PC-9 (cell line): ENCODE measurements around the gene GAB4. TPM values are rescaled to one million over a fixed set of nuclear protein-coding genes. Genes with fewer than 3 reads are reported as not detected.

Source experiments
- BruUV-seq: library from RNA; stranded (reverse); fragments of 400-500 nt; replicated peaks from 2 replicates; lab custom pipeline; 2021; lab: Mats Ljungman, UMichigan
- CTCF ChIA-PET: fragments of 300-600 bp; sonication (Branson Sonifier 250); formaldehyde crosslinking; loops from one replicate; lab custom pipeline; 2022; ENCODE audit warnings: antibody characterized with exemption; lab: Charles Lee
- POLR2A ChIA-PET: fragments of 300-600 bp; sonication (Branson Sonifier 250); formaldehyde crosslinking; loops from one replicate; lab custom pipeline; 2022; ENCODE audit warnings: antibody characterized with exemption; ENCODE audit not compliant: unreplicated experiment; lab: Charles Lee
- DNase-seq, 2 experiments: peaks; one replicate each; pipeline versions ENCODE4 v3.0.0 to v3.0.0-alpha.2; 2015 to 2022; ENCODE audit warnings: mixed read lengths in 1 of 2
- H2AFZ ChIP-seq: fragments of 200-600 bp; sonication (generic); 2 replicates; pipeline ENCODE4 v1.8.1; 2017; ENCODE audit warnings: antibody characterized with exemption
- H3F3A ChIP-seq: fragments of 200-600 bp; sonication (generic); 2 replicates; pipeline ENCODE4 v1.8.1; 2017; ENCODE audit warnings: antibody characterized with exemption, mild to moderate bottlenecking, low read depth; ENCODE audit not compliant: insufficient read depth
- H3K27ac ChIP-seq: fragments of 200-600 bp; sonication (generic); 2 replicates; pipeline ENCODE4 v1.6.1; 2016; ENCODE audit warnings: mixed run types
- H3K27me3 ChIP-seq: fragments of 200-600 bp; sonication (generic); 2 replicates; pipeline ENCODE4 v1.6.1; 2016; ENCODE audit warnings: low read depth, mixed run types; ENCODE audit not compliant: insufficient read depth
- H3K36me3 ChIP-seq: fragments of 200-600 bp; sonication (generic); 2 replicates; pipeline ENCODE4 v1.6.1; 2016; ENCODE audit warnings: low read depth, mixed run types
- H3K4me1 ChIP-seq: fragments of 200-600 bp; sonication (generic); replicated peaks from 2 replicates; pipeline ENCODE4 v1.6.1; 2016; ENCODE audit warnings: mixed run types; ENCODE audit not compliant: insufficient read depth
- H3K4me2 ChIP-seq: fragments of 200-600 bp; sonication (generic); 2 replicates; pipeline ENCODE4 v1.6.1; 2017; ENCODE audit warnings: mixed run types
- H3K4me3 ChIP-seq: fragments of 200-600 bp; sonication (generic); 2 replicates; pipeline ENCODE4 v1.6.1; 2016; ENCODE audit warnings: mixed run types
- H3K79me2 ChIP-seq: fragments of 200-600 bp; sonication (generic); 2 replicates; pipeline ENCODE4 v1.6.1; 2017; ENCODE audit warnings: low read depth, mixed run types
- H3K9me2 ChIP-seq: fragments of 200-600 bp; sonication (generic); 2 replicates; pipeline ENCODE4 v1.8.1; 2017; ENCODE audit warnings: mild to moderate bottlenecking; ENCODE audit not compliant: insufficient read depth
- H3K9me3 ChIP-seq: fragments of 200-600 bp; sonication (generic); 2 replicates; pipeline ENCODE4 v1.8.1; 2016; ENCODE audit warnings: low read depth; ENCODE audit not compliant: insufficient read depth
- H4K20me1 ChIP-seq: fragments of 200-600 bp; sonication (generic); 2 replicates; pipeline ENCODE4 v1.8.1; 2017; ENCODE audit not compliant: insufficient read depth
- CTCF ChIP-seq: fragments of 200-600 bp; sonication (generic); conservative IDR thresholded peaks from 2 replicates; pipeline ENCODE4 v1.6.1; 2017; ENCODE audit warnings: mixed run types, antibody characterized with exemption, mild to moderate bottlenecking, moderate library complexity
- EZH2 ChIP-seq: fragments of 200-600 bp; sonication (generic); IDR thresholded peaks from 2 replicates; pipeline ENCODE4 v1.8.0; 2017; ENCODE audit warnings: antibody characterized with exemption, low read depth
- intact Hi-C: fragments of 100-400 bp; cut with micrococcal nuclease; formaldehyde crosslinking; loops from one replicate; pipeline ENCODE4 v1.10.0; 2022; ENCODE audit not compliant: unreplicated experiment
- total RNA-seq: library from RNA; stranded (reverse); gene quantifications from 2 replicates; pipeline ENCODE4 v1.2.3, GENCODE V29; 2021

The GAB4 gene
- total RNA-seq, 1 experiment from 2014 or later: not detected

- Histone ChIP-seq H3K27me3 (peaks cover 5% of the 10 kb centered on the region), H2AFZ (no peak overlapping the region), H3K27ac (no peak overlapping the region), H3K4me1 (no peaks in the 10 kb centered on the region), H3K79me2 (no peaks in the 10 kb centered on the region), H3K9me3 (no peaks in the 10 kb centered on the region), H3K36me3 (no peaks in the 10 kb centered on the region), H3K4me2 (no peak overlapping the region), H3K9me2 (no peaks in the 10 kb centered on the region), H3K4me3 (no peak overlapping the region), H3F3A (no peaks in the 10 kb centered on the region), H4K20me1 (no peaks in the 10 kb centered on the region)
- DNase-seq: no peak
- intact Hi-C loops: no loop called here
- ChIA-PET POLR2A (no interaction called here), CTCF (no interaction called here)
- BruUV-seq: no TSS peak
- no peak for TF ChIP-seq CTCF
- TF ChIP-seq EZH2: no peak
Measured at GRCh38 chr22:16925407-16925966, 82.5 kb downstream of the GAB4 start.

GRCh38 chr22:16922706-16923105, 85.3 kb downstream of the GAB4 start:
- TF ChIP-seq CTCF (no peak), EZH2 (no peak)
- DNase-seq: no peak
- H3K27me3 ChIP-seq: peaks cover 5% of the 10 kb centered on the region

GRCh38 chr22:16922076-16922475, 85.9 kb downstream of the GAB4 start:
- H3F3A ChIP-seq: no peaks in the 10 kb centered on the region
- H4K20me1 ChIP-seq: no peaks in the 10 kb centered on the region
- peaks cover 5% of the 10 kb centered on the region for H3K27me3 ChIP-seq
- H3K79me2 ChIP-seq: no peaks in the 10 kb centered on the region
- ChIA-PET CTCF (no interaction called here), POLR2A (no interaction called here)
- no TSS peak for BruUV-seq
- no peak overlapping the region for H3K4me3 ChIP-seq
- TF ChIP-seq EZH2 (no peak), CTCF (no peak)
- DNase-seq: no peak
- no peaks in the 10 kb centered on the region for H3K36me3 ChIP-seq
- intact Hi-C loops: no loop called here
- no peak overlapping the region for H3K4me2 ChIP-seq
- H3K27ac ChIP-seq: no peak overlapping the region
- no peaks in the 10 kb centered on the region for H3K4me1 ChIP-seq
- H3K9me2 ChIP-seq: no peaks in the 10 kb centered on the region
- H3K9me3 ChIP-seq: no peaks in the 10 kb centered on the region
- no peak overlapping the region for H2AFZ ChIP-seq

More at GRCh38 chr22:16922706-16923105, 85.3 kb downstream of the GAB4 start:
- no peaks in the 10 kb centered on the region for H3K9me2 ChIP-seq
- no peaks in the 10 kb centered on the region for H3K9me3 ChIP-seq
- H3K27ac ChIP-seq: no peak overlapping the region
- H3K79me2 ChIP-seq: no peaks in the 10 kb centered on the region
- POLR2A ChIA-PET: no interaction called here
- no peaks in the 10 kb centered on the region for H3F3A ChIP-seq
- no peak overlapping the region for H2AFZ ChIP-seq
- H3K4me2 ChIP-seq: no peak overlapping the region
- CTCF ChIA-PET: no interaction called here
- H3K4me1 ChIP-seq: no peaks in the 10 kb centered on the region
- H3K4me3 ChIP-seq: no peak overlapping the region
- BruUV-seq: no TSS peak
- no peaks in the 10 kb centered on the region for H4K20me1 ChIP-seq
- intact Hi-C loops: no loop called here
- no peaks in the 10 kb centered on the region for H3K36me3 ChIP-seq
